Hepatocyte (in vitro differentiated cells): Measurements from ENCODE around the gene ADAMTS15.

Experiments
- EZH2 ChIP-seq: fragments of 200-600 bp; sonication (generic); IDR thresholded peaks from 2 replicates; pipeline ENCODE4 v1.6.1; 2016; ENCODE audit warnings: antibody characterized with exemption, mild to moderate bottlenecking, borderline replicate concordance
- TF ChIP-seq, protein P1 (sequence below): fragments of 200-600 bp; sonication (generic); IDR thresholded peaks from 2 replicates; pipeline ENCODE4 v1.5.1; 2016; ENCODE audit warnings: antibody characterized with exemption, mild to moderate bottlenecking; ENCODE audit not compliant: poor library complexity

GRCh38 chr11:130416530-130416882 lies 31.9 kb upstream of the ADAMTS15 start:
- TF ChIP-seq, protein P1, sequence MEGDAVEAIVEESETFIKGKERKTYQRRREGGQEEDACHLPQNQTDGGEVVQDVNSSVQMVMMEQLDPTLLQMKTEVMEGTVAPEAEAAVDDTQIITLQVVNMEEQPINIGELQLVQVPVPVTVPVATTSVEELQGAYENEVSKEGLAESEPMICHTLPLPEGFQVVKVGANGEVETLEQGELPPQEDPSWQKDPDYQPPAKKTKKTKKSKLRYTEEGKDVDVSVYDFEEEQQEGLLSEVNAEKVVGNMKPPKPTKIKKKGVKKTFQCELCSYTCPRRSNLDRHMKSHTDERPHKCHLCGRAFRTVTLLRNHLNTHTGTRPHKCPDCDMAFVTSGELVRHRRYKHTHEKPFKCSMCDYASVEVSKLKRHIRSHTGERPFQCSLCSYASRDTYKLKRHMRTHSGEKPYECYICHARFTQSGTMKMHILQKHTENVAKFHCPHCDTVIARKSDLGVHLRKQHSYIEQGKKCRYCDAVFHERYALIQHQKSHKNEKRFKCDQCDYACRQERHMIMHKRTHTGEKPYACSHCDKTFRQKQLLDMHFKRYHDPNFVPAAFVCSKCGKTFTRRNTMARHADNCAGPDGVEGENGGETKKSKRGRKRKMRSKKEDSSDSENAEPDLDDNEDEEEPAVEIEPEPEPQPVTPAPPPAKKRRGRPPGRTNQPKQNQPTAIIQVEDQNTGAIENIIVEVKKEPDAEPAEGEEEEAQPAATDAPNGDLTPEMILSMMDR: no peak
- TF ChIP-seq EZH2: no peak
